ENCODE measurements around the gene ZNF524.
"Not testable (repeated sequence)": the region's sequence is repeated elsewhere in the genome, so short reads cannot be mapped to it uniquely, and the experiment has no call there.

ZNF524 gene

DNA sequence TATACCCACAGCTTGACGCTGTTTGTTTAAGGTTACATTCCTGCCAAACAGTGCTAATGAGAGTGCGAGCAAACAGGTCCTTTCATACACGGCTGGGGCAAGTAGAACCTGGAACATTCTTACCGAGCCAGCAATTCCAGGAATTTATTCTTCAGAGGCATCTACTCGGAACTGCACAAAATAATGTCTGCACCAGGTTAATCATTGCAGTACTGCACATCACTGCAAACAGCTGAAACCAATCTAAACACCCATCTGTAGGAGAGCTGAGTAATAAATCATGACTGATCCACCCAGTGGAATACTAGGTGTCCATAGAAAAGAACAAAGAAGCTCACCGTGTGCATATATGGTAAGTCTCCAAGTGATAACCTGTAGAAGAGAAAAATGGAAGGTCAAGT, 18.3 kb upstream of the ZNF524 start:
- no peak for DNase-seq
- no peak for ATAC-seq

DNA sequence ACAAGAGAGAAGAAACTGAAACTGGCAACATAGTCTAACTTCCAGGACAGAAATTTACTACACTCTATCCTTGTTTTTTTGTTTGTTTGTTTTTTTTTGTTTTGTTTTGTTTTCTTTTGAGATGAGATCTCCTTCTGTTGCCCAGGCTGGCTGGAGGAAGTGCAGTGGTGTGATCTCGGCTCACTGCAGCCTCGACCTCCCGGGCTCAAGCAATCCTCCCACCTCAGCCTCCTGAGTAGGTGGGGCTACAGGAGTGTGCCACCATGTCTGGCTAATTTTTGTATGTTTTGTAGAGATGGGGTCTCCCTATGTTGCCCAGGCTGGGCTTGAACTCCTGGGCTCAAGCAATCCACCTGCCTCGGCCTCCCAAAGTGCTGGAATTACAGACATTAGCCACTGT, 17.8 kb upstream of the ZNF524 start:
- DNase-seq, ATAC-seq: not testable (repeated sequence)

DNA sequence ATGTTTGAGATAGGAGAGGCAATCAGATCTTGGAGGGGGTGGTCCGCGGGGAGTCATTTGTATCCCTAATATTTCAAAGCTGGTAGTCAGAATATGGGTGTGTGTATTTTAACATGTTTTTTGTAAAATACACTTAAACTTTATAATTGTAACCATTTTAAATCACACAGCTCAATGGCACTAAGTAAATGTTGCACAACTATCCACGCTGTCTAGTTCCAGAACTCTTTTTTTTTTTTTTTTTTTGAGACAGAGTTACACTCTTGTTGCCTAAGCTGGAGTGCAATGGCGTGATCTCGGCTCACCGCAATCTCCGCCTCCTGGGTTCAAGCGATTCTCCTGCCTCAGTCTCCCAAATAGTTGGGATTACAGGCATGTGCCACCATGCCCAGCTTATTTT, 16.2 kb upstream of the ZNF524 start:
- DNase-seq, ATAC-seq: not testable (repeated sequence)

DNA sequence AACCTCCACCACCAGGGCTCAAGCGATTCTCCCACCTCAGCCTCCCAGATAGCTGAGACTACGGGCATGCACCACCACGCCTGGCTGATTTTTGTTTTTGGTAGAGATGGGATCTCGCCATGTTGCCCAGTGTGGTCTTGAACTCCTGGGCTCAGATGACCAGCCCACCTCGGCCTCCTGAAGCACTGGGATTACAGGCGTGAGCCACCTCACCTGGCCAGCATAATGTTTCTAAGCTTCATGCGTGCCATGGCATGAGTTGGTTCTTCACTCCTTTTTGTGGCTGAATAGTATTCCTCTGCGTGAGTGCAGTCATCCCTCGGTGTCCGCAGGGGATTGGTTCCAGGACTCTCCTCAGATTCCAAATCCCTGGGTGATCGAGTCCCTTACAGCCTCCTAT, 15.2 kb upstream of the ZNF524 start:
- no peak for ATAC-seq
- DNase-seq: no peak

DNA sequence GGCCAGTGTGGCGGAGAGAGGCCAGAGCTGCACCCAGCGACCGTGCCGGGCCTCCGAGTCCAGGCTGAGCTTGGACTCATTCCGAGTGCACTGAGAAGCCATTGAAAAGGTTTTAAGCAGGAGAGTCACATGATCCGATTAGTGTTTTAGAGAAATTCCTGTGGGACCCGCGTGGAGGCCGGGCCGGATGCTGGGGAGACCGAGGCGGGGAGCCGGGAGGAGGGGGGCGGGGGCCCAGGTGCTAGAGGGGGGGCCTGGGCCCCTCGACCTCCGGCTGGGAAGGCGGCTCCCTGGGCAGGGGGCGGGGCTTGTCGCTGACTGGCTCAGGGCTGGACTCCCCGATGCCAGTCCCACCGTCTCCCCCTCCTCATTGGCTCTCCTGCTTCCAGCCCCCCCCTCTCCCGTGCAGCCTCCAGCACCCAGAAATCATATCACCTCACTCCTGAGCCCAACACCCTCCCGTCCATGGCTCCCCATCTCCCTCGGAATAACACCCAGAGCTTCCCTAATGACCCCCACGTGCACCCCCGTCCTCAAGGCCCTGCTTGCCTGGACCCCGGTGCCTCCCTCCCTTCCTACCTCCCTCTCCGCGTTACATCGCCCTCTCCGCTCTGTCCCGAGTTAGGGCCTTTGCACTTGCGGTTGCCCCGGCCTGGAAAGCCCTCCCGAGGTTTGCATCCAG, 14.3 kb upstream of the ZNF524 start:
- ATAC-seq (peak; percentile 10), DNase-seq (peak; percentile 74)

DNA sequence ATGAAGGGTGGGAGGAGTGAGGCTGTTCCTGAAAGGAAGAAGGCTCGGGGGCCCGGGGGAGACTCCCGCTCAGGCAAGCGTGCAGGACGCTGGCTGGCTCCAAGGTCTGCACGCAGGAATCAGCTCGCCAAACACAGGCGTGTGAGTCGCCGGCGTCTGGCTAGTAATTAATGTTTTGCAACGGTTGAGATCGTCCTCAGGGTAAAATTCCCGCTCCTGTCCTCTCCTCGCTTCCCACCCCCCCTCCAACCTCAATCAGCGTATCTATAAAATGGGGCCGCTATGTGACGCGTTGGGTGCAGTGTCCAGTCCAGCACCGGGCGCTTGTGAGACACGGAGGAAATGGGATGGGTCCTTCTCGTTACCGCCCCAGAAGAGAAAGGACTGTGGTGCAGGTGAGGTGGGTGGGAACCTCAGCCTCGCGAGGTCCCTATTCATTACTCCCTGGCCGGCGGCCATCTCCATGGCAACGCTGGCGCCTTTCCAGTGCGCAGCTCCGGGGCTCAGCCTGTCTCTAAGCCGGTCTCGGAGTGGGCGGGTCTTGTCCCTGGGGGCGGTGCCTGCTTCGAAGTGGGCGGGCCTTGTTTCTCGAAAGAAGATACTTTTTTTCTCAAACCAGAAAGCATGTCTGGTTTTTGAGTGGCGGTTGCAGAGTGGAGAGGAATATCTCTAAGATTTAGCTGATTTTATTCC, 13.0 kb upstream of the ZNF524 start:
- ATAC-seq (peak; percentile 96), DNase-seq (peak; percentile 95)

DNA sequence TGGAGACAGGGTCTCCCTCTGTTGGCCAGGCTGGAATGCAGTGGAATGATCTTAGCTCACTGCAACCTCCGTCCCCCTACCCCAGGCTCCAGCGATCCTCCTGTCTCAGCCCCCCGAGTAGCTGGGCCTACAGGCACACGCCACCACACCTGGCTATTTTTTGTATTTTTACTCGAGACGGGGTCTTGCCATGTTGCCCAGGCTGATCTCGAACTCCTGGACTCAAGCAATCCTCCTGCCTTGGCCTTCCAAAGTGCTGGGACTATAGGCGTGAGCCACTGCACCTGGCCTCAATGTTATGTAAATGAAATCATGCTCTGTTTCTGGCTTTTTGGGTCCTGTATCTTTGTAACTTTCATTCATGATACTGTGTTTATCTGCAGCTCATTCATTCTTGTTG, 11.3 kb upstream of the ZNF524 start:
- no peak for ATAC-seq
- DNase-seq: no peak

DNA sequence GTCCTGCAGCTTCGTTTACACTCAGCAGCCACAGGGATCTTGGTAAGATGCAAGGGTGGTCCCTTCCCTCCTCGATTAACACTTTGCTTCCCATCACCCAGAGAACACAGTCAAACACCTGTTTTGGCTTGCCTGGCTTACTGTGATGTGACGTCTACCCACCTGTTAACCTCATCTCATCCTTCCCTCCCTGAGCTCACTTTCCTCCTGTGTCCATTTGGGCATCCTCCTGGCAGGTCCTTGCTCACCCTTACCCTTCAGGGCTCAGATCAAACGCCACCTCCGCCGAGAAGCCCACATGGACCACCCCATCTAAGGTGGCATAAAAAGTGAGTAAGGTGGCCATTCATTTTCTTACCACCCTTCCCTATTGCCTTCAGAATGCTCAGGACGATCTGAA, 10.0 kb upstream of the ZNF524 start:
- DNase-seq: no peak
- no peak for ATAC-seq

DNA sequence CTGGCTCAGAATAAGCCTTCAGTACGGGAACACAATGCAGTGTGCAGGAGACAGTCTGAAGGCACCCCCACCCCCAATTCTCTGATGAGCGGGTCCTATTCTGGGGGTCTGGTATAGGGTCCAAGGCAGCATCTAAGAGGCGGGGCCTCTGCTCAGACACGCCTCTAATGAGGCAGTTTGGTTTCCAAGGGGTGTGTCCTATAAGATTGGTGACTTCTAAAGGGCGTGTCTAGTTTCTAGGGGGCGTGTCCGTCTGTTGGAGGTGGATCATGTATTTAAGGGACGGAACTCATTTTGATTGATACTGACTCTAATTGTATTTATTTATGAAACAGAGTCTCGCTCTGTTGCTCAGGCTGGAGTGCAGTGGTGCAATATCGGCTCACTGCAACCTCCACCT, 9.5 kb upstream of the ZNF524 start:
- no peak for DNase-seq
- no peak for ATAC-seq

DNA sequence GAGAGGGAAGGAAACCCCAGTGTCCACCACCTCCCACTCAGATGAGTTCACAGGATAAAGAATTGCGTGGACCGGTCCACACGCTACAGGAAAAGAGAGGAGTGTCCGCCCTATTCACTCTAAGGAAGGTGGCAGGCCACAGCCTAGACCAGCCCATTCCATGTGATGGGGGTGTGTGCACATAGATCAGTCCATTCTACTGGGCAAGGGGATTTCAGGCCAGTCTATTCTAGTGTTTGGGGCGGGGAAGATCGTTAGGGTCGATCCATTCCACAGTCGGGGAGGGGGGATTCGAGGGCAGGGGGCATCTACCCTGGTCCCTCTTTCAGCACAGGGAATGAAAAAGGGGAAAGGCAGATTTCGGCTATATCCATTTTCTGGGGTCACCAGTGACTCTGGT, 8.5 kb upstream of the ZNF524 start:
- ATAC-seq (no peak), DNase-seq (no peak)

DNA sequence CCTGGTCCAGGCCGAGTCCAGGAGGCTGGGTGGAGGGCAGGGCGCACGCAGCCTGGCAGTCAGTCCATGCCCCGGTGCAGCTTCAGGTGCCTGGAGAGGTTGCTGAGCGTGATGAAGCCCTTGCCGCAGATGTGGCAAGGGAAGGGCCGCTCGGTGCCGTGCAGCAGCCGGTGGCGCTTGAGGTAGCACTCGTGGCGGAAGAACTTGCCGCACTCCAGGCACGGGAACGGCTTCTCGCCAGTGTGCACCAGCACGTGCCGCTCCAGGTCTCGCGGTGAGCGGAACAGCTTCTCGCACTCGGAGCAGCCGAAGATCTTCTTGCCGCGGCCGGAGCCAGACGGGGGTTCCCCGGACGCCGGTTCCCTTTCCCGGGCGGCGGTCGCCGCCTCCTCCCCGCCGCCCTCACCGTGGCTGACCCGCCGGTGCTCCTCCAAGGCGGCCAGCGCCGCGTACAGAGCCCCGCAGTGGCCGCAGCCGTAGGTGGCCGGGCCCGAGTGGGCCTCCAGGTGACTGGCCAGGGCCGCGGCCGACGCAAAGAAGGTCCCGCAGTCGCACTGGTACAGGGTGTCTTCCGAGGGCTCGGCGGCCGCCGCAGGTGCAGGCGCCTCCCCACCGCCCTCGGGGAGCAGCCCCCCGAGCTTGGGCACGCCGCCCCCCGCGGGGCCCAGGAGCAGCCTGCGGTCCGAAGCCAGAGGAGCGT, 7.5 kb upstream of the ZNF524 start:
- DNase-seq (no peak), ATAC-seq (no peak)

DNA sequence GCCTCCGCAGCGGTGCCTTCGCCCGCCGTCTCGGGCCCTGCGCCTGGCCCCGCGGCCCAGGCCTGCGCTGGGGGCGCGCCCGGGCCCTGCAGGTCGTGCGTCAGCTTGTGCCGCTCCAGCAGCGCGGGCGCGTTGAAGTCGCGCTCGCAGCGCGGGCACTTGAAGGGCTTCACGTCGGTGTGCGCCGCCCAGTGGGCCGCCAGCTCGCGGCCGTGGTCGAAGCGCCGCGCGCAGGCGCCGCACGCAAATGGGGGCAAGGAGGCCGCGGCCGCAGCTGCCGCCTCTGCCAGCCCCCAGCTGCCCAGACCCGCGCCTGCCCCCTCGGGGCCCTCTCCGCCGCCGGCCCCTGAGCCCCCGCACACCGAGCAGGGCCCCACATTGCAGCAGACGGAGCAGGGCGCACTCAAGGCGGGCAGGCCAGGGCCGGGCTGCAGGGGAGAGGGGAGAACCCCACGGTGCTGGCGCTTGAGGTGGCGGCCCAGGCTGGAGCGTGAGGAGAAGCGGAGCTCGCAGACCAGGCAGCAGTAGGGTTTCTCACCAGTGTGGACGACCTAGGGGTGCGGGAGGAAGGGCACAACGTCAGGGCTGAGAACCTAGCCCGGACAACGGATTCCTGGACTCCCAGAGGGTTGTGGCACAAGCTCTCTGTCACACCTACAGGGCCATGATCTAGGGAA, 6.9 kb upstream of the ZNF524 start:
- ATAC-seq (no peak), DNase-seq (no peak)

DNA sequence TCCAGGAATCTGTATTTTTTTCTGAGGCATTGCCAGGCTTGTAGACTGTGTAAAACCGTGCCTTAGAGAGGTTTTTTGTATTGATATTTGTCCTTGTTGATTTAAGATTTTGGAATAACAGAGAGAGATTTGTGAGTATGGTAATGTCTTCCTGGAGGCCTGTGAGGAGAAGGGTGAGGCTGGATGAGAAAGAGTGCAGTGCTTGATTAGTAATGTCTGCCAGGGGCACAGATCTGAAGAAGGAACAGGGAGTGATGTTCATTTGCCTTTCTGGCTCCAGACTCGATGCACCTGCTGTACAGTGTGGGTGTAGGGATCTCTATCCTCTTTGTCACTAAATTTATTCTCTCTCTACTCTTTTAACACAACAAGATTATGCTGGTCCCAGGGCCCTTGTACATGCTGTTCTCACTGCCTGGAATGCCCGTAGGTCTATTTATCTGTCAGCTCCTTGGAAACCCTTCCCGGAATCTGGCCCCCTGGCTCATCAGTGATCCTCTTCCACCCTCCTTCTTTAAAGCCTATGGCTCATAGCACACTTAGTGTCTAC, 5.0 kb upstream of the ZNF524 start:
- ATAC-seq: no peak
- DNase-seq: no peak

DNA sequence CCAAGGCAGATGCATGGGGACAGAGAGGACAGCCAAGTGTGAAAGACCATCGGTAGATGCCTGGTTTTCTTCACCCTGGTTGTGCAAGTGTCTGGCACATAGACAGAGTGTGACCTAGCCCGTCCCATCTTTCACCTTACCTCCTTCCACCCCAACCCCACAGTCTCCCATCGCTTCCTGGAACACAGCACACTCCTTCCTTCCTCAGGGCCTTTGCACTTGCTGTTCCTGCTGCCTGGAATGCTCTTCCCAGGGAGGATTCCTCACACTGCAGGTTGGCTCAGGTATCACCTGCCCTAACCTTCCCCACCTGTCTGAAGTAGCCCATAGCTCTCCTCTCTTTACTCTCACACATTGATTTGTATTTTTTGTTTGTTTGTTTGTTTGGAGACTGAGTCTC, 3.8 kb upstream of the ZNF524 start:
- no peak for DNase-seq
- no peak for ATAC-seq

DNA sequence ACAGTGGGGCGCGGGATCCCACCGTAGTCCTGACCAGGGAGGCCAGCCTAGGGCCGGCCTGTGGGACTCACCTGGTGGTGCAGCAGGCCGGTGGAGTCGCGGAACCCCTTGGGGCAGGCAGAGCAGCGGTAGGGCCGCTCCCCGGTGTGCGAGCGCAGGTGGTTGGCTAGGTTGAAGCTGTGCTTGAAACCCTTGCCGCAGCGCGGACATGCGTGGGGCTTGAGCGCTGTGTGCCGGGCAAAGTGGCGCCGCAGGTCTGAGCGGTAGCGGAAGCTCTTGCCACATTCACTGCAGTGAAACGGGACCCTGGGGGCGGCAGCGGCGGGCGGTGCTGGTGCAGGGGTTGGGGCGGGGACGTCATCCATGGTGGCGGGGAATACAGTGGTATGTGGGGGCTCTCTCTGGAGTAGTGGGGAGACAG, 2.6 kb upstream of the ZNF524 start:
- ATAC-seq (no peak), DNase-seq (no peak)

DNA sequence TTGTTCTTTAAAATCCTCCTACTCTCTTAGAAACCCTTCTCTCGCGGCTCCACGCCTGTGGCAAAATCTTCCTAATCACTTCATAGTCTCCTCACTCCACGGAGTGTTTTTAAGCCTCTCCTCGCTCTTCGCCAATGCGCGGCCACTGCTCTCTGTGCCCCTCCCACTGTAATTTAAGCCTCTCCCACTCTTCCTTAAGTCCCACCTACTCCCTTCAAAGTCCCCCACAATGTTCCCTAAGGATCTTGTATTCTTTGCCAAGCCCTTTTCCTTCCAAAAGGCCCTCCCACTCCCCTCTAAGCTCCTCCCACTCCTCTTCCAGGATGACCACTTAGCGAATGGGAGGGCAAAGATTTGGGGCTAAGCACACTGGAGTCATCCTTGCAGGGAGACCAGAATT, 2.1 kb upstream of the ZNF524 start:
- ATAC-seq (no peak), DNase-seq (no peak)

DNA sequence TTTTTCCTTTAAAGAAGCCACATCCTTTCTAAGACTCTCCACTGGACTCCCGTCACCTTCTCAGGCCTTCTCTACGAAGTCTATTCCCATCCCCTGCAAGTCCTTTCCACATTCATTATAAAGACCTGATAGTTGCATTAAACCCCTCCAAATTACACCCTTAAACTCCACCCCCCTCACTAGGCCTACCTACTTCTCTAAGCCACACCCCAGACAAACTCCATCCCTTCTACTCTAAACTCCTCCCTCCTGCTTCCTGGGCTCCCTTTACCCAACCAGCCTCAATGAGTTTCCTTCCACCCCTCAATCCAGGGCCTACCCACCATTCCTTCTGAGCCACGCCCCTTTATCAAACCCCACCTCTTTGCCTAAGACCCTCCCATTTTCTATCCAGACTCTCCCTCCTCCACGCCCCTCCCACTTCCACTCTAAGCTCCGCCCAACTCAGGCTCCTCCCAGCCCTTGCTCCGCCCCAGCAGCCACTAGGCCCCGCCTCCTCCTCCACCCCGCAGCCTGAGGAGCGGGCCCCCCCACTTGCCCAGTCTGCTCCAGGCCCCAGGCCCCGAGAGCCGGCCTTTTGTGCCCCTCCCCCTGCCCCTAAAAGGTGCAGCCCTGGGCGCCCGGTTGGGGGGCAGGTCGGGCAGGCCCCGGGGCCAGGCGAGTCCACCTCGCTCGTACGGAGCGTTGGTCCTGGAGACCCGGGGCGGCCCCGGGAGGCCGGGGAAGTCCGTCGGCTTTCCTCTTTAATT, 1.2 kb upstream of the ZNF524 start:
- DNase-seq: peak; percentile 96
- ATAC-seq: peak; percentile 77

DNA sequence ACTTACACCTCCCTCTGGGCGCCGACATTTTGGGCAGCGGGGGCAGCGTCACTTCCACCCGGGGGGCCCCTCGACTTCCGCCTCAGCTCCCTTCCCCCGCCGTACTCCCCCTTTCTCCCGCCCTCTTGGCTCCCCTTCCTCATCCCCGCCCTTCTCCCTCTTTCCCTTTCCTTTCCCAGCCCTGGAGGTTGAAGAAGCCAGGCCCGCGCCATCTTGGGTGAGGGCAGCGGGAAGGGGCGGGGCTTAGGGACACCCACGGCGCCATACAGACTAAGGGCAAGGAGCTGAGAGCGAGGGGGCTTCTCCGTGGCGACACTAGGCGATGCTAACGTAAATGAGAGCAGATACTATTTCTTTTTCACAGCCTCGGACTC, 633 bp upstream of the ZNF524 start, which contains the start of gene FIZ1:
TSS of gene FIZ1 (minus strand) at position 50 of the 374 bp plus-strand sequence. CDS start 1,652 bp downstream, outside the sequence.
- peak; percentile 70 for ATAC-seq

DNA sequence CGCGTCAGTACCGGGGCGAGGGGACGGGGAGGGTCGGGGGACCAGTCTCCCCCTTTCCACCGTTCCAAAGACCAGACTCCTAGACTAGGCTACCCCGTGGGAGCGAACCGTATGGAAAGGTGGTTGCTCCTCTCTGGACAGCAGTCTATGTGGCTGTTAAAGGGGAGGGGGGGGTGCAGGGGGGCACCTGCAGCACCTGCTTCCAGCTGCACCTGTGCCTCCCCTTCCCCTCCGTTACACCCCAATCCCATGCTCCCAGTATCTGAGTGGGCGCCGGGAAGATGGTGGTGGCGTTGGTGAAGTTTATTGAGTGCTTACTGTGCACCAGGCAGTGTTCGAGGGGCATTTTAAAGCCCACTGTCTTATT, 557 bp downstream of the ZNF524 start:
- DNase-seq (no peak), ATAC-seq (no peak)

More for the DNA sequence above, 633 bp upstream of the ZNF524 start, which contains the start of gene FIZ1:
- DNase-seq: peak; percentile 96

DNA sequence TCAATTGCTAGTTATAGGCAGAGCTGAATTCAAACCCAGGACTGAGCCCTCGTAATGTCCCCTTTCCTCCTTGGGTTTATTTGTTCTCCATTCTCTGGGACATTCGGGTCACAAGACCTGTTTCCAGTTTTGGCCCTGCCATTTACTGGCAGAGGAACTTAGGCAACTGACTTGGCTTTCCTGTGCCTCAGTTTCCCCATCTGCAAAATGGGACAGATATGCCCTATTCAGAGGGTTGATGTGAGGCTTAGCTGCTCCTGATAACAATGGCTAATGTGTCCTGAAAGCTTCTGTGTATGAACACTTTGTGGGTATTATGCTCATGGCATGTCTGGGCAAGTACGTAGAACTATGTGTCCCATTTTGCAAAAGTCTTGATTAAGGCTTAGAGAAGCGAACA, 996 bp downstream of the ZNF524 start:
- no peak for DNase-seq
- no peak for ATAC-seq

DNA sequence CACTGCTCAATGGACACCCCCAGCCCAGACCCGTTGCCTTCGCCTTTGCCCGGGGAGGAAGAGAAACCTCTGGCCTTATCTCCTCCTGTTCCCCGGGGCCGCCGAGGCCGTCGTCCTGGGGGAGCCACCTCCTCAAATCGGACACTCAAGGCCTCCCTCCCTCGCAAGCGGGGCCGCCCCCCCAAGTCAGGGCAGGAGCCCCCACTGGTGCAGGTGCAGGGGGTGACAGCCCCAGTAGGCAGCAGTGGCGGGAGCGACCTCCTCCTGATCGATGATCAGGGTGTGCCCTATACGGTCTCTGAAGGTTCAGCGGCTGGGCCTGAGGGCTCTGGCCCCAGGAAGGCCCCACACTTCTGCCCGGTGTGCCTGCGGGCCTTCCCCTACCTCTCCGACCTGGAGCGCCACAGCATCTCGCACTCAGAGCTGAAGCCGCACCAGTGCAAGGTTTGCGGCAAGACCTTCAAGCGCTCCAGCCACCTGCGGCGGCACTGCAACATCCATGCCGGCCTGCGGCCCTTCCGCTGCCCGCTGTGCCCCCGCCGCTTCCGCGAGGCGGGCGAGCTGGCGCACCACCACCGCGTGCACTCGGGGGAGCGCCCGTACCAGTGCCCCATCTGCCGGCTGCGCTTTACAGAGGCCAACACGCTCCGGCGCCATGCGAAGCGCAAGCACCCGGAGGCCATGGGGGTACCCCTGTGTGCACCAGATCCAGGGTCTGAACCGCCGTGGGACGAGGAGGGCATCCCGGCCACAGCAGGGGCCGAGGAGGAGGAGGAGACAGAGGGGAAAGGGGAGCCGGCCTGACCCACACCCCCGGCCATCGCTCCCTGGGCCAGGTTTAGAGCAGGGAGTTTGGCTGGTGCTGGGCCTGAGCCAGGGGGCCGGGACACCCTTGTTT, 2.3 kb downstream of the ZNF524 start:
- ATAC-seq: no peak
- no peak for DNase-seq

All from stimulated activated naive CD8-positive, alpha-beta T cell treated with anti-CD3 and anti-CD28 coated beads, Interleukin-15, Interleukin-2, amounts not matched to agents 100 U/mL and 50 U/mL, for 24 hours (primary cell).